ENCODE results near the gene OAS3. TPM values are rescaled to one million over a fixed set of nuclear protein-coding genes. Genes with fewer than 3 reads are reported as not detected.

OAS3 gene
- total and polyA plus RNA-seq, 10 of the 15 experiments (the other 5 are each of a cell fraction or from before 2014, with no cell fraction given) = 5.1 to 107 (median 18.0) TPM

GRCh38 chr12:112892856-112893255 is 45.4 kb upstream of the OAS3 start:
- CTCF ChIA-PET = no interaction called here
- no peak overlapping the region for H2AFZ ChIP-seq (ENCODE audit: control insufficient read depth, low read depth, low read length)
- H3K4me3 ChIP-seq = no peak overlapping the region
- no peaks in the 10 kb centered on the region for H4K20me1 ChIP-seq (ENCODE audit: control insufficient read depth, insufficient read depth)
- 19% methylated on average over 2 of the region's 2 CpGs for WGBS (ENCODE audit: insufficient coverage, insufficient replicate concordance, low lambda C conversion rate, missing lambda C conversion rate)
- DNase-seq (ENCODE audit: low read depth, low spot score) = no peak
- peaks cover 0 to under 1% of the 10 kb centered on the region in 2 experiments; a peak in 1 of 4 replicates for H3K27me3 ChIP-seq (replicated peaks in 1 of 2; ENCODE audit: control insufficient read depth in 2 of 2, insufficient read depth in 2 of 2, low read length in 1 of 2)
- RAD21 ChIA-PET (ENCODE audit: unreplicated experiment) = no interaction called here
- no peak for ATAC-seq
- H3K27ac ChIP-seq (ENCODE audit: control insufficient read depth, insufficient read depth) = no peak overlapping the region
- BruUV-seq (replicated peaks) = no TSS peak
- H3K9ac ChIP-seq (ENCODE audit: control insufficient read depth, insufficient read depth, low read length) = no peak overlapping the region
- in situ Hi-C loops (cut with MboI) (no loop called here), intact Hi-C loops (cut with micrococcal nuclease; ENCODE audit: unreplicated experiment) (no loop called here)
- POLR2A ChIA-PET = no interaction called here
- no peaks in the 10 kb centered on the region for H3K79me2 ChIP-seq (ENCODE audit: control insufficient read depth, insufficient read depth, low read length)
- H3K4me1 ChIP-seq (ENCODE audit: control insufficient read depth, insufficient read depth, low read length) = no peaks in the 10 kb centered on the region
- SMC1A ChIA-PET (ENCODE audit: uncharacterized antibody, unreplicated experiment) = no interaction called here
- no peaks in the 10 kb centered on the region for H3K9me3 ChIP-seq (replicated peaks; ENCODE audit: control insufficient read depth, insufficient read depth, low read length)
- TF ChIP-seq EGR1 (IDR thresholded peaks at IDR 0.05; ENCODE audit: borderline replicate concordance in 1 of 2, low read depth in 2 of 2, low read length in 2 of 2) (no peak), REST (IDR thresholded peaks at IDR 0.05; ENCODE audit: low read depth, low read length) (peak; percentile 60; the same call in 1 of the 2 replicates)
- H3K4me2 ChIP-seq (ENCODE audit: control insufficient read depth, insufficient read depth) = no peak overlapping the region
- FAIRE-seq = no peak
- no peaks in the 10 kb centered on the region for H3K36me3 ChIP-seq (ENCODE audit: control insufficient read depth in 2 of 2, insufficient read depth in 2 of 2, low read length in 1 of 2)

- H4K20me1 ChIP-seq (ENCODE audit: control insufficient read depth, insufficient read depth) = no peaks in the 10 kb centered on the region
- ATAC-seq = peak; percentile 65
- RAD21 ChIA-PET (ENCODE audit: unreplicated experiment) = no interaction called here
- SMC1A ChIA-PET (ENCODE audit: uncharacterized antibody, unreplicated experiment) = no interaction called here
- no peaks in the 10 kb centered on the region; a peak in 1 of 4 replicates for H3K27me3 ChIP-seq (replicated peaks in 1 of 2; ENCODE audit: control insufficient read depth in 2 of 2, insufficient read depth in 2 of 2, low read length in 1 of 2)
- H3K4me3 ChIP-seq = no peak overlapping the region
- no peaks in the 10 kb centered on the region for H3K9me3 ChIP-seq (replicated peaks; ENCODE audit: control insufficient read depth, insufficient read depth, low read length)
- no peak overlapping the region for H3K9ac ChIP-seq (ENCODE audit: control insufficient read depth, insufficient read depth, low read length)
- no peaks in the 10 kb centered on the region for H3K79me2 ChIP-seq (ENCODE audit: control insufficient read depth, insufficient read depth, low read length)
- no peaks in the 10 kb centered on the region for H3K4me1 ChIP-seq (ENCODE audit: control insufficient read depth, insufficient read depth, low read length)
- no TSS peak for BruUV-seq (replicated peaks)
- CTCF ChIA-PET = interaction anchor here (0.6 to 1.5 kb wide), 2 partner anchors 13 to 198 kb away, joined by 3 to 4 read pairs; partner anchors contain the start of gene OAS1
- in situ Hi-C loops (cut with MboI) = no loop called here
- peak; percentile 18 for FAIRE-seq
- no peak for DNase-seq (ENCODE audit: low read depth, low spot score)
- no peaks in the 10 kb centered on the region for H3K36me3 ChIP-seq (ENCODE audit: control insufficient read depth in 2 of 2, insufficient read depth in 2 of 2, low read length in 1 of 2)
- TF ChIP-seq SMC3 (IDR thresholded peaks at IDR 0.05; ENCODE audit: borderline replicate concordance, low read length) = no peak
- no peak overlapping the region for H3K4me2 ChIP-seq (ENCODE audit: control insufficient read depth, insufficient read depth)
- POLR2A ChIA-PET = no interaction called here
- H3K27ac ChIP-seq (ENCODE audit: control insufficient read depth, insufficient read depth) = no peak overlapping the region
- intact Hi-C loops (cut with micrococcal nuclease; ENCODE audit: unreplicated experiment) = no loop called here
- no peak overlapping the region for H2AFZ ChIP-seq (ENCODE audit: control insufficient read depth, low read depth, low read length)
Measured at GRCh38 chr12:112894128-112894527, 44.1 kb upstream of the OAS3 start.
